AG09319 (cell line): Measurements from ENCODE around the gene RIPOR3.

Experiments used
- DNase-seq: peaks from one replicate; pipeline ENCODE4 v3.0.0-alpha.2; 2010; ENCODE audit warnings: low read depth; ENCODE audit errors: extremely low read depth
- TF ChIP-seq, protein P1 (sequence below): IDR thresholded peaks from 2 replicates; pipeline ENCODE4 v1.5.1; 2011; ENCODE audit warnings: low read depth, mild to moderate bottlenecking, inconsistent platforms, low read length, moderate library complexity

RIPOR3 gene

DNA sequence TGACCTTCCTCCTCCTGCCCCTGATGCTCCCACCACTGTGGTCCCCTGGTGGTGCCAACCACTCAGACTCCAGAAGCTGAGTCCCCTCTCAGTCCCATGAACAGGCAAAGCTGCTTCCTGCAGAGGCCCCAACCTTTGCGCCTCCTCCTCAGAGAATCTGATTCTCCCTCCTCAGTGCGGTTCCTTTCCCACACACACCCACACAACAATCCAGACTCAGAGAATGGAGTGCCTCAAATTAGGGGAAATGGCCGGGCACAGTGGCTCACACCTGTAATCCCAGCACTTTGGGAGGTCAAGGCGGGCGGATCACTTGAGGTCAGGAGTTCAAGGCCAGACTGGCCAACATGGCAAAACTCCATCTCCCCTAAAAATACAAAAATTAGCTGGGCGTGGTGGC is 23.0 kb downstream of the RIPOR3 start:
- TF ChIP-seq, protein P1, sequence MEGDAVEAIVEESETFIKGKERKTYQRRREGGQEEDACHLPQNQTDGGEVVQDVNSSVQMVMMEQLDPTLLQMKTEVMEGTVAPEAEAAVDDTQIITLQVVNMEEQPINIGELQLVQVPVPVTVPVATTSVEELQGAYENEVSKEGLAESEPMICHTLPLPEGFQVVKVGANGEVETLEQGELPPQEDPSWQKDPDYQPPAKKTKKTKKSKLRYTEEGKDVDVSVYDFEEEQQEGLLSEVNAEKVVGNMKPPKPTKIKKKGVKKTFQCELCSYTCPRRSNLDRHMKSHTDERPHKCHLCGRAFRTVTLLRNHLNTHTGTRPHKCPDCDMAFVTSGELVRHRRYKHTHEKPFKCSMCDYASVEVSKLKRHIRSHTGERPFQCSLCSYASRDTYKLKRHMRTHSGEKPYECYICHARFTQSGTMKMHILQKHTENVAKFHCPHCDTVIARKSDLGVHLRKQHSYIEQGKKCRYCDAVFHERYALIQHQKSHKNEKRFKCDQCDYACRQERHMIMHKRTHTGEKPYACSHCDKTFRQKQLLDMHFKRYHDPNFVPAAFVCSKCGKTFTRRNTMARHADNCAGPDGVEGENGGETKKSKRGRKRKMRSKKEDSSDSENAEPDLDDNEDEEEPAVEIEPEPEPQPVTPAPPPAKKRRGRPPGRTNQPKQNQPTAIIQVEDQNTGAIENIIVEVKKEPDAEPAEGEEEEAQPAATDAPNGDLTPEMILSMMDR = no peak
- no peak for DNase-seq

- DNase-seq = no peak
- TF ChIP-seq, protein P1 = no peak
Measured at GRCh38 chr20:50666709-50667298, 24.5 kb downstream of the RIPOR3 start.

- DNase-seq = no peak
- TF ChIP-seq, protein P1 = no peak
Measured at GRCh38 chr20:50664254-50664653, 27.1 kb downstream of the RIPOR3 start.

- TF ChIP-seq, protein P1 = no peak
- DNase-seq = no peak
Measured at GRCh38 chr20:50663095-50663821, 28.1 kb downstream of the RIPOR3 start.

DNA sequence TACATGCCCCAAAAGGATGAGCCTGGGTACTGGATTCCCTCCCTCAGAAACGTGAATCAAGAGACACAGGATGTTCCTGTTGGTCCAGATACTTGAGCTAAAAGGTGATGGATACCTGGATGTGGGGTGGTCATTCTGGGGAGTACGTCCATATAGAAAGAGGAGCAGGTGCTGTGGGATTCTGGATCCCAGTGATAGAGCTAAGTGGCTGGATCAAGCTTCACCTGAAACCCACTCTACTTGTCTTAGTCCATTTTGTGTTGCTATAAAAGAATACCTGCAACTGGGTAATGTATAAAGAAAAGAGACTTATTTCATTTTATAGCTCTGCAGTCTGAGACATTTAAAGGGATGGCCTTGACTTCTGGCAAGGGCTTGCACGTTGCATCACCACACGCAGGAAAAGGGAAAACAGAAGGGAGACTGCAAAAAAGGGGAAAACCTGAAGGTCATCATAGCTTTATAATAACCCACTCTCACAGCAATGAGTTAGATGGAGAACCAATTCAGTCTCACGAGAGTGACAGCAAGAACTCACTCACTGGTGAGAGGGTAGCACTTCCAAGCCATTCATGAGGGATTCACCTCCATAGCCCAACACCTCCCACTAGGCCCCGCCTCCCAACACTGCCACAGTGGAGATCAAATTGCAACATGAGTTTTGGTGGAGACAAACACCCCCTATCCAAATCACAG is 31.2 kb downstream of the RIPOR3 start:
- no peak for DNase-seq
- TF ChIP-seq, protein P1 = no peak

- DNase-seq = no peak
- TF ChIP-seq, protein P1 = no peak; the same call in 1 of the 2 replicates
Measured at GRCh38 chr20:50658804-50659380, 32.5 kb downstream of the RIPOR3 start.

DNA sequence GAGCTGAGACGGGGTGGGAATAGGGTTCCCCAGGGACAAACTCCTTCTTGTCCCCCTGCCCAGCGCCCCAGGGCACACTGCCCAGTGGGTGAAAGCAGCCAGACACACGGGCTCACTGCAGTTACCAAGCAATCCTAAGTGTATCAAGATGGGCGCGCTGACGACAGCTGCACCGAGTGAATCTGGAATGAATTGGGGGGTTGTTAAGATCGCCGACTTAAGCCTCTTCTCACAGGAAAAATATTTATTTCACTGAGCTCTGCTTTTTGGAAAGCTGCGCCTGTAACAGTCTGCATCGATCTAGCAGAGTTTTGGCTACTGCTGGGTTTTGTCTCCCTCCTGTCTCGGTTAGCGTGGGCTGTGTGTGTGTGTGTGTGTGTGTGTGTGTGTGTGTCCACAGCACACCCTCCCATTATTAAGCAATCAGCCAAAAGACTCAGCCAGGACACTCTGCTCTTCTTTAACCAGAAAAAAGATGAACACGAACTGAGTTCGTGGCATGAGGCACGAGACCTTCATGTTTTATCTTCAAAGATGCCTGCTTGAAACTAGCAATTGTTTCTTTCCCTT is 35.9 kb downstream of the RIPOR3 start:
- peak; percentile 90 for DNase-seq
- TF ChIP-seq, protein P1 = no peak
